GM21390 (cell line): ENCODE data around the gene EGFR.

Experiments used
- ATAC-seq: cut with Tn5 transposase; IDR thresholded peaks from one replicate; pipeline ENCODE4 v1.9.1; 2021; ENCODE audit not compliant: unreplicated experiment

The EGFR gene

GRCh38 chr7:55142919-55143600, 124.2 kb downstream of the EGFR start:
- ATAC-seq, result no peak

- no peak for ATAC-seq
These were observed 125.8 kb downstream of the EGFR start for GRCh38 chr7:55144333-55145317.

GRCh38 chr7:55145606-55146005, 126.8 kb downstream of the EGFR start:
- no peak for ATAC-seq

GRCh38 chr7:55147101-55147500, 128.3 kb downstream of the EGFR start:
- no peak for ATAC-seq

GRCh38 chr7:55147736-55148135, 128.9 kb downstream of the EGFR start:
- no peak for ATAC-seq

GRCh38 chr7:55148571-55148970, 129.8 kb downstream of the EGFR start:
- ATAC-seq, result no peak

GRCh38 chr7:55149001-55149400, 130.2 kb downstream of the EGFR start:
- no peak for ATAC-seq

- ATAC-seq, result no peak
These were observed 131.3 kb downstream of the EGFR start for GRCh38 chr7:55150166-55150565.

- no peak for ATAC-seq
These were observed 132.1 kb downstream of the EGFR start for GRCh38 chr7:55150709-55151451.

GRCh38 chr7:55152516-55152915, 133.7 kb downstream of the EGFR start:
- ATAC-seq, result no peak

GRCh38 chr7:55154096-55154495, 135.3 kb downstream of the EGFR start:
- ATAC-seq, result no peak

GRCh38 chr7:55155351-55156117, 136.7 kb downstream of the EGFR start:
- ATAC-seq, result no peak

- no peak for ATAC-seq
These were observed 138.3 kb downstream of the EGFR start for GRCh38 chr7:55156919-55157763.

GRCh38 chr7:55157764-55158105, 138.9 kb downstream of the EGFR start:
- no peak for ATAC-seq

- no peak for ATAC-seq
These were observed 139.9 kb downstream of the EGFR start for GRCh38 chr7:55158541-55159382.

- ATAC-seq, result no peak
These were observed 141.7 kb downstream of the EGFR start for GRCh38 chr7:55160539-55160938.

- ATAC-seq, result no peak
These were observed 142.4 kb downstream of the EGFR start for GRCh38 chr7:55161154-55161687.

GRCh38 chr7:55162476-55162875, 143.7 kb downstream of the EGFR start:
- ATAC-seq, result no peak

GRCh38 chr7:55163733-55164132, 144.9 kb downstream of the EGFR start:
- no peak for ATAC-seq
